Naive thymus-derived CD4-positive, alpha-beta T cell (primary cell): ENCODE results near the gene MROH7. TPM values are rescaled to one million over a fixed set of nuclear protein-coding genes. Genes with fewer than 3 reads are reported as not detected.

Experiments
- ATAC-seq: fragments of 150-1000 bp; cut with Tn5 transposase; 2 replicates; pipeline ENCODE4 v1.10.0; 2021; ENCODE audit warnings: mild to moderate bottlenecking, moderate library complexity
- CTCF ChIA-PET: fragments of 350-600 bp; sonication (Branson Sonifier 250); formaldehyde crosslinking; loops from one replicate; lab custom pipeline; 2021; ENCODE audit warnings: antibody characterized with exemption; lab: Charles Lee
- POLR2A ChIA-PET: fragments of 350-600 bp; sonication (Branson Sonifier 250); formaldehyde crosslinking; loops from one replicate; lab custom pipeline; 2021; ENCODE audit warnings: antibody characterized with exemption, inconsistent platforms; lab: Charles Lee
- DNase-seq, 9 donors: peaks; one replicate each; pipeline versions ENCODE4 v3.0.0 to v3.0.0-alpha.2; 2020 to 2022; ENCODE audit warnings: mixed read lengths in 1 of 9
- H3K27ac ChIP-seq: one replicate; pipeline ENCODE4 v1.7.0; 2013; ENCODE audit warnings: mild to moderate bottlenecking, low read depth, low read length, moderate library complexity
- H3K27me3 ChIP-seq, 2 donors: one replicate each; pipeline ENCODE4 v1.7.0; 2013; ENCODE audit warnings: low read length in 2 of 2, mild to moderate bottlenecking in 2 of 2, moderate library complexity in 2 of 2; ENCODE audit not compliant: control insufficient read depth in 2 of 2, insufficient read depth in 2 of 2
- H3K36me3 ChIP-seq, 3 experiments: 1 replicate in 2 of 3; 2 replicates in 1 of 3; pipeline ENCODE4 v1.7.0; 2013; ENCODE audit warnings: low read length in 3 of 3, mild to moderate bottlenecking in 3 of 3, moderate library complexity in 1 of 3; ENCODE audit not compliant: insufficient read depth in 3 of 3, control insufficient read depth in 2 of 3
- H3K4me1 ChIP-seq, 2 donors: one replicate each; pipeline ENCODE4 v1.7.0; 2013; ENCODE audit warnings: low read length in 2 of 2, mild to moderate bottlenecking in 2 of 2, moderate library complexity in 1 of 2; ENCODE audit not compliant: control insufficient read depth in 2 of 2, insufficient read depth in 2 of 2
- H3K4me3 ChIP-seq: 2 replicates; pipeline ENCODE4 v1.7.0; 2013; ENCODE audit warnings: mild to moderate bottlenecking, low read length
- H3K9me3 ChIP-seq, 3 experiments: 1 replicate in 2 of 3; 2 replicates in 1 of 3; pipeline ENCODE4 v1.7.0; 2013; ENCODE audit warnings: low read length in 3 of 3; ENCODE audit not compliant: control insufficient read depth in 2 of 3
- H3K27ac Mint-ChIP-seq, 9 donors: one replicate each; pipeline ENCODE4 v1.8.0; 2020 to 2022; ENCODE audit warnings: mixed read lengths in 9 of 9, mild to moderate bottlenecking in 8 of 9, moderate library complexity in 5 of 9, inconsistent platforms in 2 of 9
- H3K27me3 Mint-ChIP-seq, 5 donors: one replicate each; pipeline ENCODE4 v1.8.0; 2021 to 2022; ENCODE audit warnings: mixed read lengths in 5 of 5, mild to moderate bottlenecking in 1 of 5
- H3K36me3 Mint-ChIP-seq, 5 donors: one replicate each; pipeline ENCODE4 v1.8.0; 2020 to 2022; ENCODE audit warnings: mixed read lengths in 5 of 5, mild to moderate bottlenecking in 3 of 5, inconsistent platforms in 1 of 5
- H3K4me1 Mint-ChIP-seq, 7 donors: one replicate each; pipeline ENCODE4 v1.8.0; 2020 to 2022; ENCODE audit warnings: mixed read lengths in 7 of 7, mild to moderate bottlenecking in 3 of 7, inconsistent platforms in 1 of 7
- H3K4me3 Mint-ChIP-seq, 10 donors: one replicate each; pipeline ENCODE4 v1.8.0; 2020 to 2022; ENCODE audit warnings: mild to moderate bottlenecking in 10 of 10, mixed read lengths in 10 of 10, moderate library complexity in 6 of 10, inconsistent platforms in 2 of 10
- H3K9me3 Mint-ChIP-seq, 11 donors: one replicate each; pipeline ENCODE4 v1.8.0; 2020 to 2022; ENCODE audit warnings: mixed read lengths in 11 of 11, mild to moderate bottlenecking in 4 of 11, inconsistent platforms in 1 of 11, moderate library complexity in 1 of 11
- intact Hi-C, 2 donors: fragments of 100-400 bp; cut with micrococcal nuclease; formaldehyde crosslinking; loops; one replicate each; pipeline ENCODE4 v1.15.1; 2023
- polyA plus RNA-seq, 2 donors: library from polyadenylated mRNA; unstranded; fragments of 300-500 nt; fragmentation: Illumina TruSeq; gene quantifications; one replicate each; pipeline ENCODE4 v1.2.3, GENCODE V29; 2021
- total RNA-seq, 6 experiments: library from RNA in 5 of 6; stranded (reverse) in 5 of 6; gene quantifications; 1 replicate in 5 of 6; 2 replicates in 1 of 6; pipeline ENCODE4 v1.2.3 and lab custom pipeline; 2021 to 2026

Gene MROH7
- total and polyA plus RNA-seq, 7 experiments from 2014 or later, result 0.15 to 1.9 (median 0.33) TPM; not detected in 3

GRCh38 chr1:54680387-54680786, 38.8 kb downstream of the MROH7 start:
- Histone ChIP-seq H3K9me3 (no peaks in the 10 kb centered on the region), H3K36me3 (no peaks in the 10 kb centered on the region), H3K4me3 (no peak overlapping the region), H3K4me1 (no peaks in the 10 kb centered on the region), H3K27me3 (no peaks in the 10 kb centered on the region), H3K27ac (no peak overlapping the region)
- H3K36me3 Mint-ChIP-seq, result no peaks in the 10 kb centered on the region
- no peak for DNase-seq
- no peak for ATAC-seq
- CTCF ChIA-PET, result interaction anchor here (1.4 kb wide), 1 partner anchor 129 kb away, joined by 4 read pairs; no protein-coding TSS in a partner anchor
- no peaks in the 10 kb centered on the region for H3K9me3 Mint-ChIP-seq
- peaks cover 0 to 2% (median 0%) of the 10 kb centered on the region in 5 donors for H3K27me3 Mint-ChIP-seq
- intact Hi-C loops, result no loop called here
- peak overlapping the region in 1 of 9 donors; percentile 48 for H3K27ac Mint-ChIP-seq
- H3K4me3 Mint-ChIP-seq, result no peak overlapping the region
- peaks cover 0 to 1% (median 0%) of the 10 kb centered on the region in 7 donors for H3K4me1 Mint-ChIP-seq
- POLR2A ChIA-PET, result interaction anchor here (0.7 kb wide), 1 partner anchor 21 kb away, joined by 3 read pairs; no protein-coding TSS in a partner anchor

- no peak overlapping the region for H3K4me3 Mint-ChIP-seq
- peak; percentile 39 for ATAC-seq
- peaks cover 0 to 2% (median 0%) of the 10 kb centered on the region in 5 donors for H3K27me3 Mint-ChIP-seq
- no peaks in the 10 kb centered on the region for H3K36me3 Mint-ChIP-seq
- Histone ChIP-seq H3K27ac (no peak overlapping the region), H3K4me1 (no peaks in the 10 kb centered on the region), H3K9me3 (no peaks in the 10 kb centered on the region), H3K36me3 (no peaks in the 10 kb centered on the region), H3K4me3 (no peak overlapping the region), H3K27me3 (no peaks in the 10 kb centered on the region)
- no peaks in the 10 kb centered on the region for H3K9me3 Mint-ChIP-seq
- no peak for DNase-seq
- intact Hi-C loops, result no loop called here
- ChIA-PET CTCF (no interaction called here), POLR2A (no interaction called here)
- H3K4me1 Mint-ChIP-seq, result peaks cover 0 to 1% (median 0%) of the 10 kb centered on the region in 7 donors
- no peak overlapping the region for H3K27ac Mint-ChIP-seq
Observed at GRCh38 chr1:54681358-54681757, 39.8 kb downstream of the MROH7 start.

DNA sequence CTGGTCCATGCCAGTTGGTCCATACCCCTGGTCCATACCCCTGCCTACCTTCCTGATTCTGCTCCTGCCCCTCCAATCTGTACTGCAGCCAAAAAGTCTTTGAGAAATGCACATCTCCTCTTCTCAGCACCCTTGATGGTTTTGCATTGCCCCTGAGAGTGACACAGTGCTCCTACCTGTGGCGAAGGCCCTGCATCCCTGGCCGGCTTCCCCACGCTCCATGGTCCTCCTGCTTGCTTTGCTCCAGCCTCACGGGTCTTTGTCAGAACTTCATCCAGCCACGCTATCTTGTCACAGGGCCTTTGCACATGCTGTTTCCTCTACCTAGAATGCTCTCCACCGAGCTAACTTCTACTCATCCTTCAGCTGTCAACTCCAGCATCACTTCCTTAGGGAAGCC, 41.9 kb downstream of the MROH7 start:
- H3K4me1 ChIP-seq, result no peaks in the 10 kb centered on the region
- intact Hi-C loops, result no loop called here
- Mint-ChIP-seq H3K36me3 (no peaks in the 10 kb centered on the region), H3K4me3 (no peak overlapping the region), H3K9me3 (no peaks in the 10 kb centered on the region), H3K27me3 (peaks cover 0 to 2% (median 0%) of the 10 kb centered on the region in 5 donors), H3K4me1 (peaks cover 0 to 1% (median 0%) of the 10 kb centered on the region in 7 donors), H3K27ac (no peak overlapping the region)
- ChIA-PET CTCF (no interaction called here), POLR2A (no interaction called here)
- H3K27me3 ChIP-seq, result no peaks in the 10 kb centered on the region
- H3K4me3 ChIP-seq, result no peak overlapping the region
- ATAC-seq (no peak), DNase-seq (no peak)
- no peaks in the 10 kb centered on the region for H3K36me3 ChIP-seq
- no peaks in the 10 kb centered on the region for H3K9me3 ChIP-seq
- H3K27ac ChIP-seq, result no peak overlapping the region

DNA sequence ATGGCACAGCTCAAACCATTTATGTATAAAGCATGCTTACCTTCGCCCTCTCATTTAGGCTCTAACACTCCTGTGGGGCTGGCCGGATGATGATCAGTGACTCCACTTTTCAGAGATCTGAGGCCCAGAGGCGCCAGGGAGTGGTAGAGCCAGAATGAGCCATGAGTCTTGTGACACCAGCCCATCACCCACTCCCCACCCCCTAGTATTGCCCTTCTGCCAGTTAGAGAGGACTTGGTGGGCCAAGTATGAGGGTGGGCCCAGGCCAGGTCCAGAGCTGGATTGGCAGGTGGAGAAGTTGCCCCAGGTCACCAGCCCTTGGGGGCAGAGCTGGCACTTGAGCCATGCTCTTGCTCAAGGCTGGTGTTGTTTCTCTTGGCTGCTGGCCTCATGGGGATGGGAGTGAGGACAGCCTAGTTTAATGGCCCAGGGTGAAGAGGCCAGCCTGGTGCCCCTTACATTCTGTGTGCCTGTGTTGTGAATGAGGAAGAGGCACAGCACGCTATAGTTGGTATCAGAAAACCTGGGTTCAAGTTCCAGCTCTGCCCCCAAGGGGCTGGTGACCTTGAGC, 43.8 kb downstream of the MROH7 start:
- DNase-seq, result no peak
- H3K27ac Mint-ChIP-seq, result no peak overlapping the region
- CTCF ChIA-PET, result no interaction called here

DNA sequence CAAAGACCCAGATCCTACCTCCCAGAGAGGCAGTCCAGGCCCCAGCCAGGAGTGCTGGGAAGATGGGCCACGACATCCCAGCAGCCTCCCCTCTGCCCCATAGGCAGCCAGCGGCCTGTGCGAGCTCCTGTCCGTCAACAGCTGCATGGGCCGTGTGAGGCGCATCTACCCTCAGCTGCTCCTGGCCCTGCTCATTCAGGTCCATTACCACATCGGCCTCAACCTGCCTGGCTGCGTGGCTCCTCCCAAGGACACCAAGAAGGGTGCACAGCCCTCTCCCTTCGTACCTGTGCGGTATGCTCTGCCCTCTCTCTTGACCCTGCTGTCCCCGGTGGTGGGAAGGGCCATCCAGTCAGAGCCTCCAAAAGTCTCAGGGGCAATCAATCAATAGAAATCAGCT, 44.6 kb downstream of the MROH7 start:
- no peak overlapping the region for H3K27ac ChIP-seq

More for the DNA sequence above, 43.8 kb downstream of the MROH7 start:
- Mint-ChIP-seq H3K4me3 (no peak overlapping the region), H3K4me1 (peaks cover 0 to 1% (median 0%) of the 10 kb centered on the region in 7 donors), H3K27me3 (peaks cover 0 to 6% (median 2%) of the 10 kb centered on the region in 5 donors), H3K9me3 (no peaks in the 10 kb centered on the region), H3K36me3 (no peaks in the 10 kb centered on the region)
- Histone ChIP-seq H3K4me3 (no peak overlapping the region), H3K27me3 (no peaks in the 10 kb centered on the region), H3K9me3 (no peaks in the 10 kb centered on the region), H3K36me3 (no peaks in the 10 kb centered on the region), H3K4me1 (no peaks in the 10 kb centered on the region), H3K27ac (no peak overlapping the region)
- POLR2A ChIA-PET, result no interaction called here
- ATAC-seq, result no peak
- intact Hi-C loops, result no loop called here

GRCh38 chr1:54694771-54695170, 53.2 kb downstream of the MROH7 start:
- POLR2A ChIA-PET, result no interaction called here
- intact Hi-C loops, result no loop called here
- Mint-ChIP-seq H3K4me1 (peaks cover 0 to 1% (median 0%) of the 10 kb centered on the region in 7 donors), H3K36me3 (no peaks in the 10 kb centered on the region), H3K27me3 (peaks cover 0 to 11% (median 7%) of the 10 kb centered on the region in 5 donors), H3K9me3 (no peaks in the 10 kb centered on the region), H3K4me3 (no peak overlapping the region), H3K27ac (no peak overlapping the region)
- DNase-seq, result no peak
- Histone ChIP-seq H3K27ac (no peak overlapping the region), H3K4me3 (no peak overlapping the region), H3K4me1 (no peaks in the 10 kb centered on the region), H3K36me3 (no peaks in the 10 kb centered on the region), H3K9me3 (no peaks in the 10 kb centered on the region), H3K27me3 (no peaks in the 10 kb centered on the region)
- CTCF ChIA-PET, result no interaction called here
- no peak for ATAC-seq

More for the DNA sequence above, 44.6 kb downstream of the MROH7 start:
- Mint-ChIP-seq H3K4me3 (no peak overlapping the region), H3K36me3 (no peaks in the 10 kb centered on the region), H3K4me1 (peaks cover 0 to 1% (median 0%) of the 10 kb centered on the region in 7 donors), H3K9me3 (no peaks in the 10 kb centered on the region), H3K27ac (no peak overlapping the region), H3K27me3 (peaks cover 0 to 6% (median 2%) of the 10 kb centered on the region in 5 donors)
- intact Hi-C loops, result no loop called here
- no peaks in the 10 kb centered on the region for H3K27me3 ChIP-seq
- DNase-seq (no peak), ATAC-seq (no peak)
- POLR2A ChIA-PET, result no interaction called here
- no peak overlapping the region for H3K4me3 ChIP-seq
- CTCF ChIA-PET, result no interaction called here
- no peaks in the 10 kb centered on the region for H3K9me3 ChIP-seq
- H3K4me1 ChIP-seq, result no peaks in the 10 kb centered on the region
- no peaks in the 10 kb centered on the region for H3K36me3 ChIP-seq

GRCh38 chr1:54695221-54695620, 53.6 kb downstream of the MROH7 start:
- Mint-ChIP-seq H3K27ac (no peak overlapping the region), H3K27me3 (peaks cover 0 to 11% (median 7%) of the 10 kb centered on the region in 5 donors), H3K9me3 (no peaks in the 10 kb centered on the region), H3K4me3 (no peak overlapping the region), H3K4me1 (peaks cover 0 to 1% (median 0%) of the 10 kb centered on the region in 7 donors), H3K36me3 (no peaks in the 10 kb centered on the region)
- ChIA-PET CTCF (no interaction called here), POLR2A (no interaction called here)
- no peaks in the 10 kb centered on the region for H3K36me3 ChIP-seq
- H3K27ac ChIP-seq, result no peak overlapping the region
- H3K9me3 ChIP-seq, result no peaks in the 10 kb centered on the region
- H3K4me1 ChIP-seq, result no peaks in the 10 kb centered on the region
- intact Hi-C loops, result no loop called here
- no peak for DNase-seq
- no peaks in the 10 kb centered on the region for H3K27me3 ChIP-seq
- H3K4me3 ChIP-seq, result no peak overlapping the region
- ATAC-seq, result no peak
